Thymus (tissue), 11 donors: ENCODE measurements around the gene MBNL2. TPM values are rescaled to one million over a fixed set of nuclear protein-coding genes. Genes with fewer than 3 reads are reported as not detected.

Experiments
- DNase-seq, 9 donors: peaks; one replicate each; pipeline ENCODE4 v3.0.0-alpha.2; 2013; ENCODE audit warnings: low spot score in 9 of 9, low read depth in 6 of 9, missing footprints in 1 of 9
- H3K27ac ChIP-seq, 2 donors: one replicate each; pipeline ENCODE4 v1.5.1; 2013; ENCODE audit warnings: control low read depth in 1 of 2, low read depth in 1 of 2, low read length in 1 of 2, mild to moderate bottlenecking in 1 of 2, moderate library complexity in 1 of 2
- H3K27me3 ChIP-seq, 2 donors: one replicate each; pipeline ENCODE4 v1.5.1; 2013; ENCODE audit warnings: low read length in 1 of 2; ENCODE audit not compliant: control insufficient read depth in 2 of 2, insufficient read depth in 1 of 2
- H3K36me3 ChIP-seq, 2 donors: one replicate each; pipeline ENCODE4 v1.5.1; 2013; ENCODE audit warnings: low read length in 1 of 2, mild to moderate bottlenecking in 1 of 2, moderate library complexity in 1 of 2; ENCODE audit not compliant: control insufficient read depth in 2 of 2, insufficient read depth in 2 of 2
- H3K4me1 ChIP-seq, 2 donors: one replicate each; pipeline ENCODE4 v1.5.1; 2013; ENCODE audit warnings: low read length in 2 of 2; ENCODE audit not compliant: control insufficient read depth in 2 of 2, insufficient read depth in 2 of 2
- H3K4me3 ChIP-seq, 2 donors: one replicate each; pipeline ENCODE4 v1.5.1; 2013; ENCODE audit warnings: low read length in 2 of 2, control low read depth in 1 of 2, mild to moderate bottlenecking in 1 of 2
- H3K9me3 ChIP-seq, 2 donors: one replicate each; pipeline ENCODE4 v1.5.1; 2013; ENCODE audit warnings: low read length in 1 of 2, mild to moderate bottlenecking in 1 of 2; ENCODE audit not compliant: control insufficient read depth in 2 of 2, insufficient read depth in 1 of 2
- WGBS: extraction: QIAGEN DNeasy Blood & Tissue Kit; methylation state at CpG from one replicate; pipeline ENCODE4 v1.1.7; 2013; 5-methylcytosine and 5-hydroxymethylcytosine counted together
- polyA plus RNA-seq: library from polyadenylated mRNA; stranded (reverse); fragments of 200-250 nt; gene quantifications from one replicate; pipeline ENCODE4 v1.2.3, GENCODE V29; 2013
- total RNA-seq: library from RNA; stranded (reverse); fragments of 120-200 nt; gene quantifications from one replicate; pipeline ENCODE4 v1.2.4, GENCODE V29; 2013
- donor health status: healthy.

The MBNL2 gene
- total and polyA plus RNA-seq, 2 donors, result 22.7 to 27.1 TPM

GRCh38 chr13:97413694-97414093 lies 191.6 kb downstream of the MBNL2 start:
- no peaks in the 10 kb centered on the region for H3K4me1 ChIP-seq
- H3K9me3 ChIP-seq, result no peaks in the 10 kb centered on the region
- H3K4me3 ChIP-seq, result no peak overlapping the region
- 8% methylated on average over 1 of the region's 1 CpG for WGBS
- no peaks in the 10 kb centered on the region for H3K36me3 ChIP-seq
- no peak for DNase-seq
- H3K27me3 ChIP-seq, result no peaks in the 10 kb centered on the region
- no peak overlapping the region for H3K27ac ChIP-seq

DNA sequence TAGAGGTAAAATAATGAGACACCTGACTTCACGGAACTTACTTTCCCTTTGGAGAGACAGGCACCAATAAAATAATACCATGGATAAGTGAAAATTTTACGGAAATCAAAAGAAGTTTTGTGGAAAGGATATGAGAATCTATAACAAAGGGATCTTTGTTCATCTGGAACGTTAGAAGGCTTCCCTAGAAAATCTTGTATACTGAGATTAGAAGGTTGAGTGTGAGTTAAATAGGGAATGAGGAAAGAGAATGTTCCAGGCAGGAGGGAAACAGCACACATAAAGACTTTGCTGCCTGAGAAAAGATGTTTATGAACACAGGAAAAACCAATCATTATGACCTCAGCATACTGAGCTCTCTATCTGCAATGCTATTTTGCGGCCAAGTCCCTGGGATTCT lies 192.3 kb downstream of the MBNL2 start:
- Histone ChIP-seq H3K36me3 (no peaks in the 10 kb centered on the region), H3K27me3 (no peaks in the 10 kb centered on the region), H3K4me3 (no peak overlapping the region), H3K9me3 (no peaks in the 10 kb centered on the region), H3K27ac (no peak overlapping the region), H3K4me1 (no peaks in the 10 kb centered on the region)
- 97% methylated on average over 4 of the region's 4 CpGs for WGBS
- no peak for DNase-seq

DNA sequence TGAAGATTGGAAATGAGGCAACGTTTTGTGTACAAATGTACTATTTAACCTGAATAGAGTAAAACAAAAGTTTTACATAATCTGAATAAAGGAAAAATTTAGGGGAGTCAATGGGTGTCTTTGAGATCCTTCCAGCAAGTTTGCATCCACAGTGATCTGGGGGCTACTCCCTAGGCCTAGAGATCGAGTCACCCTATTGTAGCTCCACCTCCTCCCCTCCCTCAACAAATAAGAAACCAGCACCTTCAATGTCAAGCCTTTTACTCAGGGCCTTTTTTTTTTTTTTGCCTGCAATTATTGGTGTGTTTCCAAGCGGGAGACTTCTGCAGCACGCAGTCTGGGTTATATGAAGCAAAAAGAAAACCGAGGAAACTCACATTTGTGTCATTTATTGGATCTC lies 195.6 kb downstream of the MBNL2 start:
- DNase-seq, result no peak
- H3K4me3 ChIP-seq, result no peak overlapping the region
- WGBS, result 92% methylated on average over 5 of the region's 5 CpGs
- H3K27me3 ChIP-seq, result no peaks in the 10 kb centered on the region
- H3K27ac ChIP-seq, result no peak overlapping the region
- H3K9me3 ChIP-seq, result no peaks in the 10 kb centered on the region
- no peaks in the 10 kb centered on the region for H3K36me3 ChIP-seq
- no peaks in the 10 kb centered on the region for H3K4me1 ChIP-seq

- DNase-seq, result no peak
- no peak overlapping the region for H3K27ac ChIP-seq
- WGBS, result 93% methylated on average over 8 of the region's 8 CpGs
- no peaks in the 10 kb centered on the region for H3K36me3 ChIP-seq
- H3K27me3 ChIP-seq, result no peaks in the 10 kb centered on the region
- H3K4me3 ChIP-seq, result no peak overlapping the region
- H3K9me3 ChIP-seq, result no peaks in the 10 kb centered on the region
- H3K4me1 ChIP-seq, result no peaks in the 10 kb centered on the region
These were observed 200.3 kb downstream of the MBNL2 start for GRCh38 chr13:97422118-97423054.

DNA sequence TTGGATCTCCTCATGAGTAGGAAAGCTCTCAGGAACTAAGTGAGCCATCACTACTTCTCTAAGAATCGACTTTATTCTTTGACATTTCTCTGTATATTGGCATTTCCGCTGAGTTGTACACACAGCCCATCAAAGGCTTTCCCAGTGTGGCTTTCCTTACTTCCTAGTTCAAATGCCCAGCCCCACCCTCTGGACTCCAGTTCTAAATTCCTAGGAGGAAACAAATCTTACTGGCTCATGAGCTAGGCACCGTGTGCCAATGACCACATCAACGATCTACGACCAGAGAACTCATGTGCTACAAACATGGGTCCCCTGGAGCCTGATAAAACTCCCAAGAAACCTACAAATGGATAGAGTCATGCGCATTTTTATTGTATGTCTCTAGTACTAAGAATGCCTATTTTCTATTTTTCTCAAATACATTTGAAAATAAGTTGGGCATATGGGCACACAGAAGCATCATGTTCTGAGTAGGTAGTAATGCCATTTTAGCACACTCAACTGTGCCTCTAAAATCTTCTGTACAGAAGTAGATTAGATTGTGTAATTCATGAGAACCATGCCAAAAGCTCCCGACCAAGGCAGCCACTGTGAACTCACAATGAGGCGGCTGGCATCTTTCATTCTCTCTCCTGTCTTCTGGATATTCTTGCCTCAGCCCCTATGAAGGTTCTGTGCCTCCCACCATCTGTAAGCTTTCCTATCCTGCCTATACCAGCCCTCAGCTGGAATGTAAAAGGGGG lies 201.3 kb downstream of the MBNL2 start:
- no peaks in the 10 kb centered on the region for H3K9me3 ChIP-seq
- H3K27ac ChIP-seq, result no peak overlapping the region
- H3K4me3 ChIP-seq, result no peak overlapping the region
- H3K27me3 ChIP-seq, result no peaks in the 10 kb centered on the region
- no peak for DNase-seq
- H3K4me1 ChIP-seq, result no peaks in the 10 kb centered on the region
- no peaks in the 10 kb centered on the region for H3K36me3 ChIP-seq
- 96% methylated on average over 8 of the region's 8 CpGs for WGBS

DNA sequence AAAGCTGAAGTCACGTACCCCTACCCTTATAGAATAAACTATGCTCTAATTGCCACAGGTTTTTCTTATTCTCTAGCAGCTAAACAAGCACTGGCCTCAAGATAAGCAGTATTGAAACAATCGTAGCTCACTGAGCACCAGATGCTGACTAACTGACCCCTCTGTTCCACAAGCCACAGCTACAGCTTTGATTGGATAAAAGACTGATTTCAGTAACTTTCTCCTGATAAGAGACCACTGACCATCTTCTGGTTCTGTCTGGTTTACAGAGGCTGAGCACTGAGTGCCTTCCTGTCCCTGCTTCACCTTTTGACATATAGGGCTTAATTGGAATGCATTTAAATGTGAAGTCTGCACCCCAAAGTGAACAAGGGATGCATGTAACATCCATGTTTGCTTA lies 203.5 kb downstream of the MBNL2 start:
- Histone ChIP-seq H3K4me1 (no peaks in the 10 kb centered on the region), H3K9me3 (no peaks in the 10 kb centered on the region), H3K27me3 (no peaks in the 10 kb centered on the region), H3K4me3 (no peak overlapping the region), H3K36me3 (no peaks in the 10 kb centered on the region), H3K27ac (no peak overlapping the region)
- DNase-seq, result no peak
- WGBS, result 97% methylated on average over 2 of the region's 2 CpGs

DNA sequence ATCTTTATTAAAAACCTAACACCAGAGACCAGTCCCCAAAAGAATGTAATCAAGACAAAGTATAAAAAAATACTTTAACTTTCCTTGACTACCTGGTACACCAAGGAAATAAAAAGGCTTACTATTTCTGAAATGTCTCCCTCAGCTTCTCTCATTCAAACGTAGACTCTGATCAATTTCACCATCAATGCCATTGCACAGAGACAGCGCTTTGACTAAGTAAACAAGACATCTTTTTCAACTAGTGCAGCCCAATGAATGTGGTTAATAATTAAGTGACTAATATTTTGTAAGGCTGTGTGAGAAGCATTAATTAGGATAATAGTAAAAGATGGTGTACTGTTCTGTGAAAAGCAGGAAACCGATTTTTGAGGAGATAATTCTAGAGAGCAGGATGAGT lies 204.6 kb downstream of the MBNL2 start:
- H3K27ac ChIP-seq, result no peak overlapping the region
- WGBS, result 97% methylated on average over 3 of the region's 3 CpGs
- no peak overlapping the region for H3K4me3 ChIP-seq
- DNase-seq, result no peak
- no peaks in the 10 kb centered on the region for H3K36me3 ChIP-seq
- no peaks in the 10 kb centered on the region for H3K9me3 ChIP-seq
- no peaks in the 10 kb centered on the region for H3K27me3 ChIP-seq
- no peaks in the 10 kb centered on the region for H3K4me1 ChIP-seq

DNA sequence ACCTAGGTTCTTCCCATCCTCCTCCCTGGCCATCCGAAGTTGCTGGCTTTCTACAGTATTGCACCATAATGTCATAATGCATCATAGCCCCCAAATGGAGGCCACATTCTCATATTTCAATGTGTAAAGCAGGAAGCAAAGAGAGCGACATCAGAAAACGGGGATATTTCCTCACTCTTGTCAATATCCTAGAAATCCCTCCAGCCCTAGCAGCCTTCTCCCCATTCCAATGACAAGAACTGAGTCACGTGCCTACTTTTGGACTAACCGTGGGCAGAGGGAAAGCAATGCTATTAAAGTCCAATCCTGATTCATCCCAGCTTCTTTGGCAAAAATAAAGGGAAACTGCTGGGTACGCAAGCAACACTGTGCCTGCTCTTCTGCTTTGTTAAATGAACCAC lies 207.5 kb downstream of the MBNL2 start:
- 96% methylated on average over 6 of the region's 6 CpGs for WGBS
- no peak for DNase-seq
- no peak overlapping the region for H3K4me3 ChIP-seq
- no peaks in the 10 kb centered on the region for H3K27me3 ChIP-seq
- H3K27ac ChIP-seq, result no peak overlapping the region
- no peaks in the 10 kb centered on the region for H3K36me3 ChIP-seq
- H3K9me3 ChIP-seq, result no peaks in the 10 kb centered on the region
- H3K4me1 ChIP-seq, result no peaks in the 10 kb centered on the region

- H3K36me3 ChIP-seq, result no peaks in the 10 kb centered on the region
- no peak overlapping the region for H3K4me3 ChIP-seq
- DNase-seq, result no peak
- H3K27ac ChIP-seq, result no peak overlapping the region
- H3K27me3 ChIP-seq, result no peaks in the 10 kb centered on the region
- H3K9me3 ChIP-seq, result no peaks in the 10 kb centered on the region
- 97% methylated on average over 4 of the region's 4 CpGs for WGBS
- no peaks in the 10 kb centered on the region for H3K4me1 ChIP-seq
These were observed 208.2 kb downstream of the MBNL2 start for GRCh38 chr13:97430296-97430695.
